ENCODE results near the gene RTKN2.

Gene RTKN2

DNA sequence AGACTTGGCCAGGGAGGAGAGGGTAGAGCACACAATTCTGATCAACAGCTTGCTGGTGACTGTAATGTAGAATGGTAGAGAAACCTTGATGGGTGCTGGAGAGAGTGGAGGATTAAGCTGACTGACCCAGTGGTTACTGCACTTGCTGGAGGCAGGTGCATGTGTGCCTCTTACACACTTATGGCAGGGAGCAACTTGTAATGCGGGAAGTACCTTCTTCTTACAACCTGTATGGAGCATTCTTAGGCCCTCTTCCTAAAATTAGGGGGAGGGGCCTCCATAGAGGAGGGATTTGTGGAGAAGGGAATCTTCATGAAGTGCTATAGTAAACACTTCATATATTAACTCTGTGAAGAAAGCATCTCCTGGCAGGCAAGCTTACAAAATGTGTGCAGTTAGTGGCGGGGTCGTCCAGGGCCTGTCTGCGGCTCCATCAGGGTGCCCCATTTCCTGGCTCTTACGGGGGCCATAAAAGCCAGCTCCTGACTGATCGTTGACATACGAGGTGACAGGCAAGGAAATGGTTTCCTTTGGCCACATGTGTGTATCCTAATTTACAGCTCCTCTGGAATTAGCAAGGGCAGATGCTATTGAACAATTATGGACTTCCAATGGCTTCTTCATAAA, 113.5 kb downstream of the RTKN2 start:
- no peak overlapping the region for H3K4me3 ChIP-seq (ENCODE audit: low read length)
- H3K36me3 ChIP-seq (ENCODE audit: control insufficient read depth, insufficient read depth, low read length) = no peaks in the 10 kb centered on the region
- no peak overlapping the region for H3K27ac ChIP-seq (ENCODE audit: low read depth, low read length)
- H3K27me3 ChIP-seq (ENCODE audit: control insufficient read depth, insufficient read depth, low read length) = no peaks in the 10 kb centered on the region
- no peak overlapping the region for H3K9ac ChIP-seq (ENCODE audit: low read length)
- H3K4me1 ChIP-seq (ENCODE audit: control insufficient read depth, insufficient read depth, low read length) = no peaks in the 10 kb centered on the region

DNA sequence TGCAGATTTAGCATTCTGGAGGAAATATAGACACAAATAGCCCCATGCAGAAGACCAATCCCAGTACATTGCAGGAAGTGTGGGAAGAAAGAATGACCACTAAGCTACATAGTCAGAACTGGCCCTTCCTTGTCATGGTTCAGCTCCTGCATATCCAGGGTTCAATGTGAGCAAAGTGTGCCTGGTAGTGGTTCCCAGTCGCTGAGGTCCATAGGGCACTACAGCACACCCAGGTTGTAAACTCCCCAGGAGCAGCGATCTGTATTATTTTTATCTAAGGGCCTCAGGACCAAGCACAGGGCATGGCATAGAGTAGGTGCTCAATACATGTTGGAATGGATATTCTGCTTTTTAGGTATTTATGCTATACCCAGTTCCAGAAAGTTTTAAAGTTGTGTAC, 114.4 kb downstream of the RTKN2 start:
- Histone ChIP-seq H3K4me3 (ENCODE audit: low read length) (no peak overlapping the region), H3K4me1 (ENCODE audit: control insufficient read depth, insufficient read depth, low read length) (no peaks in the 10 kb centered on the region), H3K27me3 (ENCODE audit: control insufficient read depth, insufficient read depth, low read length) (no peaks in the 10 kb centered on the region), H3K36me3 (ENCODE audit: control insufficient read depth, insufficient read depth, low read length) (no peaks in the 10 kb centered on the region), H3K27ac (ENCODE audit: low read depth, low read length) (no peak overlapping the region), H3K9ac (ENCODE audit: low read length) (no peak overlapping the region)

DNA sequence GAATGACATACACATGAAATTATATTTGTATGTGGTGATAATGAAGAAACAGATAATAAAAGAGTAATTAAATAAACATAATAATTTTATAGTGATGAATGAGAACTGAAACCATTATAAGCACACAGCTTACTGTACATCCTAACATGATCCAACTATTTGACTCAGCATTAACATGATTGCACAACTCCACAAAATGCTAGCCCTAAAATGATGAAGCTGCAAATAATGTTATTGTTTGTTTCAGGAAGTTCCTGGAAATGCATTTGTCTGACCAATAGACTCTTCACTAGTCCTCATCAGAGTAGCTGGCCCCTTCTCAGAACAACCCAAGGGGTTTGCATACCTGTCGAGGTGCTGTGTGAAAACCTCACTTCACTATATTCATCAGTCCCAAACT, 115.5 kb downstream of the RTKN2 start:
- Histone ChIP-seq H3K27ac (ENCODE audit: low read depth, low read length) (no peak overlapping the region), H3K27me3 (ENCODE audit: control insufficient read depth, insufficient read depth, low read length) (no peaks in the 10 kb centered on the region), H3K4me1 (ENCODE audit: control insufficient read depth, insufficient read depth, low read length) (no peaks in the 10 kb centered on the region), H3K9ac (ENCODE audit: low read length) (no peak overlapping the region), H3K4me3 (ENCODE audit: low read length) (no peak overlapping the region), H3K36me3 (ENCODE audit: control insufficient read depth, insufficient read depth, low read length) (no peaks in the 10 kb centered on the region)

DNA sequence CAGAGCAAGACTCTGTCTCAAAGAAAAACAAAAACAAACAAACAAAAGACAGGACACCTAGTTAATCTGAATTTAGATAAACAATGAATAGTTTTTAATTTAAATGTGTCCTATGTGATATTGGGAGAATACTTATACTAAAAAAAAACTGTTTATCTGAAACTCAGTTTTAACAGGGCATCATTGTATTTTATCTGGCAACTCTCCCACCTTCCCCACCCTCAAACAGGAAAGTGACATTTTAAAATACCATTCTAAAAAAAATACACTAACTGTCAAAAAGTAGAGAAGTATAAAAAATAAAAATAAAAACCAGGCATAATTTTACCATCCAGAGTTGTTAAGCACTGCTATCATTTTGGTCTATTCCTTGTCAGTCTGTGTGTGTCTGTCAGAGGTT, 119.0 kb downstream of the RTKN2 start:
- H3K27ac ChIP-seq (ENCODE audit: low read depth, low read length) = no peak overlapping the region
- no peaks in the 10 kb centered on the region for H3K36me3 ChIP-seq (ENCODE audit: control insufficient read depth, insufficient read depth, low read length)
- no peak overlapping the region for H3K9ac ChIP-seq (ENCODE audit: low read length)
- H3K27me3 ChIP-seq (ENCODE audit: control insufficient read depth, insufficient read depth, low read length) = no peaks in the 10 kb centered on the region
- no peaks in the 10 kb centered on the region for H3K4me1 ChIP-seq (ENCODE audit: control insufficient read depth, insufficient read depth, low read length)
- no peak overlapping the region for H3K4me3 ChIP-seq (ENCODE audit: low read length)

DNA sequence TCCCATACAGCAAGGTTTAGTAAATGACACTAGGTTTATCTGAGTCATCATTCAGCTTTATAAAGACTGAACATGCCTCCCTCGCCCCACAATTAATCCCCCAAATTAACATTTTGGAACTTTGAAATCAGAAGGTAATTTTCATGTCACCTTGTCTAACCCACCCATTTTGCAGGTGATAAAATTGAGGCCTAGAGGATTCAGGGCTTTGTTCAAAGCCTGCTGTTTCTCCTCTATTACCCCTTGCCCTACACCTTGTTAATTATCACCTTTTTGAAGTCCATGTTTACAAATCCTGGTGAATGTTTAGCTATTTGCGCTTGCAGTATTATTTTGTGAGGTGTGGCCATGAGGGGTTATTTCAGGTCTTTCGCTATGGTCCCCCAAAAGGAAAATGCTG, 120.5 kb downstream of the RTKN2 start:
- H3K27ac ChIP-seq (ENCODE audit: low read depth, low read length) = no peak overlapping the region

DNA sequence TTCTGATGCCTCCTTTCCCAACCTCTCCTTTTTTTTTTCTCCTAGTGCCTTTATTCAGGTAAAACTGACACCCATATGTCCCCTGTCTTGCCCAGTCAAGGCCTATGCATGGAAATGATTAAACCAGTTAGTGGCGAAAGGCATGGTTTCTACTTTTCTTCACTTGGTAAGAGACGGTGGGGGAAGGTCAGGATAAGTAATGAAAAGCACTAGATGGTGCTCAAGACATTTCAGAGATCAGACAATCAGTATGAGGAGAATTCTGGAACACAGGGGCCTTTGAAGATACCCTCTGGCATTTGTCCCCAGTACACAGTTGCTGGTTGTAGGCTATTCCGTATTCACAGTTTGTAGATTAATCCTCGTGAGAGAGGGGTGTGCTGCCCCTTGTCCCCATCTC, 121.2 kb downstream of the RTKN2 start:
- H3K27ac ChIP-seq (ENCODE audit: low read depth, low read length) = no peak overlapping the region
- H3K4me3 ChIP-seq (ENCODE audit: low read length) = no peak overlapping the region
- no peaks in the 10 kb centered on the region for H3K36me3 ChIP-seq (ENCODE audit: control insufficient read depth, insufficient read depth, low read length)
- H3K4me1 ChIP-seq (ENCODE audit: control insufficient read depth, insufficient read depth, low read length) = no peaks in the 10 kb centered on the region
- H3K27me3 ChIP-seq (ENCODE audit: control insufficient read depth, insufficient read depth, low read length) = no peaks in the 10 kb centered on the region
- no peak overlapping the region for H3K9ac ChIP-seq (ENCODE audit: low read length)

More for the DNA sequence above, 120.5 kb downstream of the RTKN2 start:
- Histone ChIP-seq H3K9ac (ENCODE audit: low read length) (no peak overlapping the region), H3K4me3 (ENCODE audit: low read length) (no peak overlapping the region), H3K36me3 (ENCODE audit: control insufficient read depth, insufficient read depth, low read length) (no peaks in the 10 kb centered on the region), H3K4me1 (ENCODE audit: control insufficient read depth, insufficient read depth, low read length) (no peaks in the 10 kb centered on the region), H3K27me3 (ENCODE audit: control insufficient read depth, insufficient read depth, low read length) (no peaks in the 10 kb centered on the region)

DNA sequence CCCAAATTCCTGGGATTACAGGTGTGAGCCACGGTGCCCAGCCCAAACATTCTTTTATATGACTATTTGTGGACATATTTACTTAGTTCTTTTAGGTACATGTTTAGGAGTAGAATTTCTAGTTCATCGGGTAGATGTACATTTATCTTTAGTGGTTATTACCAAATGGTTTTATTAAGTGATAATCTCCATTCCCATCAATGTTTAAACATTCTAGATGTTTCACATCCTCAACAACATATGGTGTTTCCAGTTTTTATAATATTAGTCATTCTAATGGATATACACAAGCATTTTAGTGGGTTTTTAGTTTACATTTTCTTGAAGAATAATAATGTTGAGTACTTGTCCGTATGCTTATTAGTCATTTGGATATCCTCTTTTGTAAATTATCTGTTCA, 131.7 kb downstream of the RTKN2 start:
- Histone ChIP-seq H3K27ac (ENCODE audit: low read depth, low read length) (no peak overlapping the region), H3K27me3 (ENCODE audit: control insufficient read depth, insufficient read depth, low read length) (no peaks in the 10 kb centered on the region), H3K9ac (ENCODE audit: low read length) (no peak overlapping the region), H3K36me3 (ENCODE audit: control insufficient read depth, insufficient read depth, low read length) (no peaks in the 10 kb centered on the region), H3K4me3 (ENCODE audit: low read length) (no peak overlapping the region), H3K4me1 (ENCODE audit: control insufficient read depth, insufficient read depth, low read length) (no peaks in the 10 kb centered on the region)

DNA sequence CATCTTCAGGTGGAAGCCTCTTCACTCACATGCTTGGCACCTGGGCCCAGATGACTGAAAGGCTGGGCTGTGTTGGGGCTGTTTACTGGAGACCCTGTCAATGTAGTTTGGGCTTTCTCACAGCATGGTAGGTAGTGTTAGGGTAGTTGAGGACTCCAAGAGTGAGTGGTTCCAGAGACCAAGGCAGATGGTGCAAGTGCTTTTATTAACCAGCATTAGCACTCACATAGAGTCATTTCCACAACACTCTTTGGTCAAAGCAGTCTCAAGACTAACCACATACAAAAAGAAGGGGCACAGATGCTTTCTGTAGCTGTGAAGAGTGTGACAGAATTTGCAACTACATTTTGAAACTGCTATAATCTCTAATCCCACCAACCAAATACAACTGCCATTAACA, 135.0 kb downstream of the RTKN2 start:
- Histone ChIP-seq H3K4me3 (ENCODE audit: low read length) (no peak overlapping the region), H3K27ac (ENCODE audit: low read depth, low read length) (no peak overlapping the region), H3K27me3 (ENCODE audit: control insufficient read depth, insufficient read depth, low read length) (no peaks in the 10 kb centered on the region), H3K9ac (ENCODE audit: low read length) (no peak overlapping the region), H3K36me3 (ENCODE audit: control insufficient read depth, insufficient read depth, low read length) (no peaks in the 10 kb centered on the region), H3K4me1 (ENCODE audit: control insufficient read depth, insufficient read depth, low read length) (no peaks in the 10 kb centered on the region)

Data from rectal smooth muscle tissue (tissue), 1 donor.